Lower leg skin (tissue), 4 donors: ENCODE data around the gene CDC34. TPM values are rescaled to one million over a fixed set of nuclear protein-coding genes. Genes with fewer than 3 reads are reported as not detected.

Source experiments
- DNase-seq, 2 donors: peaks; one replicate each; pipeline ENCODE4 v3.0.0-alpha.2; 2019; ENCODE audit warnings: low spot score in 2 of 2
- H3K4me3 ChIP-seq: fragments of 200-600 bp; sonication (generic); 2 replicates; pipeline ENCODE4 v1.5.1; 2017; ENCODE audit warnings: mild to moderate bottlenecking, low read depth; ENCODE audit not compliant: poor library complexity, severe bottlenecking
- CTCF ChIP-seq, 3 donors: fragments of 450-650 bp; IDR thresholded peaks; one replicate each; pipeline ENCODE4 v1.5.1; 2016; ENCODE audit warnings: antibody characterized with exemption in 3 of 3, mild to moderate bottlenecking in 3 of 3, moderate library complexity in 2 of 3
- POLR2A ChIP-seq, 2 donors: fragments of 450-650 bp; IDR thresholded peaks; one replicate each; pipeline ENCODE4 v1.6.1; 2016 to 2017; ENCODE audit warnings: antibody characterized with exemption in 2 of 2, mild to moderate bottlenecking in 1 of 2, moderate library complexity in 1 of 2
- WGBS, 2 donors: methylation state at CpG; one replicate each; pipeline ENCODE4 v1.1.5; 2018; 5-methylcytosine and 5-hydroxymethylcytosine counted together
- intact Hi-C: fragments of 100-400 bp; cut with DNase I; formaldehyde crosslinking; loops from one replicate; pipeline ENCODE4 v1.15.0; 2023; ENCODE audit warnings: low total_unique reads
- total RNA-seq, 4 donors: library from RNA; depleted of rRNA; stranded (reverse); fragments of >200 nt; gene quantifications; one replicate each; pipeline ENCODE4 v1.1.0, GENCODE V29; 2016

The CDC34 gene
- total RNA-seq, 4 donors from 2014 or later = 129 to 214 (median 140) TPM

DNA sequence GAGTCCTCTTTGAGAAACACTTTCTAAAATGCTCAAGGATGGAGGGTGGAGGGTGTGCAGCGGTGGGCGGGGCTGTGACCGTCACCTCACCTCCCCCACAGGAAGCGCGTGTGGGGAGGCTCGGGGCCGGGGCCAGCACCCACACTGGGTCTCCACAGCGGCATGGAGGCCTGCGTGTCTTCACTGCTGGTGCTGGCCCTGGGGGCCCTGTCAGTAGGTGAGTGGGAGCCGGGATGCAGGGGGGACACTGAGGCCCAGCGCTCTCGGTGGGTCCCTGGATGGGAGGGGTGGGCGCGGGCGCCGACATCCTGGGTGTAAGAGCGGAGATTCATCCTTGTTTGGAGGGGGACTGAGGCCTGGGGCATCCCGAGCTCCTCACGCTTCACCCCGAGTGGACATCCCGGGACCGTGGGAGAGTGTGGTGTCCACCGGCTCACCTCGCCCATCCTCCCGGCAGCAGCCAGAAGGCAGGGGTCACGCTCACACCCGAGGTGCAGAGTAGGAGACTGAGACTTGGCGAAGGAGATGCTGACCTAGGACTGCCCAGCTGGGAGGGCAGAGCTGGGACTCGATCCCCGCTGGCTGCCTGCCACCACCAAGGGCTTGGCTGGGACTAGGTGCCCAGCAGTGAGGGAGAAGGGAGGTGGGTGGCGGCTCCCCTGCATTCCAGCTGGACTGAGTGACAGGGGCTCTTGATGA lies 12.5 kb downstream of the CDC34 start, which contains the start of gene GZMM:
Gene GZMM (plus strand): TSS at position 144 of the 699 bp plus-strand sequence. CDS start 19 bp downstream, at position 163.
- intact Hi-C loops = no loop called here
- no peak within 1 kb of the TSS for H3K4me3 ChIP-seq
- TF ChIP-seq POLR2A (IDR thresholded peaks at IDR 0.05) = no peak
- WGBS, 2 donors = 59 to 62% methylated on average over 22 to 24 of the region's 31 CpGs
- DNase-seq = no peak

- DNase-seq = no peak
- 83 to 88% methylated on average over 12 to 15 of the region's 15 CpGs for WGBS, 2 donors
- H3K4me3 ChIP-seq = no peak overlapping the region
- intact Hi-C loops = no loop called here
- TF ChIP-seq CTCF (IDR thresholded peaks at IDR 0.05) (no peak), POLR2A (IDR thresholded peaks at IDR 0.05) (no peak)
These were observed 15.6 kb downstream of the CDC34 start for GRCh38 chr19:547117-547516.

DNA sequence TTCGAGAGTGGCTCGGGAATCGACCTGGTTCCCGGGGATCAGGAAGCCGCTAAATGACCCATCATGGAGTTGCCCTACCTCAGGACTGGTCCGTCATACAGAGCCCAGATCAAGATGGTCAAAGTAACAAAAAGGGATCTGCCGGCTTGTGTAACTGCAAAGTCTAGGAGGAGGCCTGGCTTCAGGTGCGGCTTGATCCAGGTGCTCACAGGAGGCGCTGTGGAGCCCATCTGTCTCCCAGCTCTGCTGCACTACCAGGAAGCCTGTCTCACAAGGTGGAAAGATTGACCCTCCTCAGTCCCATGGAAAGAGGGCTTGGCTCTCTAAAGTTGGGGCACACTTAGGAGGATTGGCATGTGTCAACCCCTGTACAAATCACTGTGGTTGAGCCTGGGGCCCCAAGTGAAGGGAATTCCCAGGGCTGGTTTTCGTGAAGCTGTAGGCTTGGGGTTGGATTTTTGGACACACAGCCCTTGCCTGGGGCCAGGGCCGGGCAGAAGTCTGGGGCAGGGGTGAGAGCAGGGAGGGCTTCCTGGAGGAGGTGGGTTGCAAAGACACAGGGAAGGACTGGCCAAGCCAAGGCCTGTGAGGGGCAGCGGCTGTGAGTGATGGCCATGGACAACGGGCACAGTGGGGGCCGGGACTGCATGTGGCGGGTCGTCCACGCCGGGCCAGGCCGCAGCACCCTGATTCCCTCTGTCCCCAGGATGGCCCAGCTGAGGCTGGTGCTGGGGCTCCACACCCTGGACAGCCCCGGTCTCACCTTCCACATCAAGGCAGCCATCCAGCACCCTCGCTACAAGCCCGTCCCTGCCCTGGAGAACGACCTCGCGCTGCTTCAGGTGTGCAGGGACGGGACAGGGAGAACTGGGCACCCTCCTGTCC lies 16.5 kb downstream of the CDC34 start:
- no peak overlapping the region for H3K4me3 ChIP-seq
- DNase-seq = no peak
- intact Hi-C loops = no loop called here
- TF ChIP-seq CTCF (IDR thresholded peaks at IDR 0.05) (no peak), POLR2A (IDR thresholded peaks at IDR 0.05) (no peak)
- WGBS, 2 donors = 80 to 83% methylated on average over 25 to 26 of the region's 26 CpGs

- no peak overlapping the region for H3K4me3 ChIP-seq
- no peak for TF ChIP-seq POLR2A (IDR thresholded peaks at IDR 0.05)
- TF ChIP-seq CTCF (IDR thresholded peaks at IDR 0.05) = no peak
- WGBS, 2 donors = 78 to 82% methylated on average over 27 to 41 of the region's 52 CpGs
- intact Hi-C loops = no loop called here
- no peak for DNase-seq
These were observed 17.6 kb downstream of the CDC34 start for GRCh38 chr19:548886-549830.

DNA sequence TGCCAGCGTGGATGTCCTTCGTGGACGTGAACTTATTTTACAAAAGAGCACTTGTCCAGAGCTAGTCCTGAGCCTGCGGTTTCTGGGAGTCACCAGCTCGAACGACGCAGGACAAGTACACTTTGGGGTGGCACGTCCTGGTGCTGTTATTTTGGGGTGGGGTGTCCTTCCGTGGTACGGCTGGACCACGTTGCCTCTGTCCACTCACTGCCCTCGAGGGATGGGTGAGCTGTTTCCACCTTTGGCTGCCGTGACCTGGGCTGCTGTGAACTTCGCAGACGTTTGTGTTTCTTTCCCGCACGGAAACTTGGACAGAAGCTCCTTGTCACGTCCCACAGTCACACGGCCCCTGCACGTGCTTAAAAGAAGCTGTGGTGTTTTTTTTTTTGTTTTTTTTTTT lies 23.3 kb downstream of the CDC34 start:
- WGBS, 2 donors = 64 to 85% methylated on average over 19 to 20 of the region's 20 CpGs
- intact Hi-C loops = no loop called here

More for the DNA sequence above, 23.3 kb downstream of the CDC34 start:
- no peak overlapping the region for H3K4me3 ChIP-seq
- no peak for TF ChIP-seq POLR2A (IDR thresholded peaks at IDR 0.05)
- no peak for TF ChIP-seq CTCF (IDR thresholded peaks at IDR 0.05)
- no peak for DNase-seq
